Urothelium cell line (cell line): ENCODE data around the gene MBOAT2.
A peak's percentile ranks its signal among the peaks of the same experiment; 100 is the strongest.
"Not testable (repeated sequence)": the region's sequence is repeated elsewhere in the genome, so short reads cannot be mapped to it uniquely, and the experiment has no call there.

Experiments
- DNase-seq: peaks from one replicate; pipeline ENCODE4 v3.0.0; 2011; ENCODE audit warnings: low spot score, mixed read lengths
- FAIRE-seq: peaks from 2 replicates; lab custom pipeline; 2011; peaks lifted over from hg19 to GRCh38; lab: Jason Lieb, UNC

Gene MBOAT2

GRCh38 chr2:8907764-8908288 is 95.7 kb downstream of the MBOAT2 start:
- no peak for FAIRE-seq
- no peak for DNase-seq

- not testable (repeated sequence) for FAIRE-seq, DNase-seq
Measured at GRCh38 chr2:8903924-8904323, 99.6 kb downstream of the MBOAT2 start.

GRCh38 chr2:8902757-8903156 is 100.7 kb downstream of the MBOAT2 start:
- FAIRE-seq, DNase-seq: not testable (repeated sequence)

GRCh38 chr2:8897206-8897605 is 106.3 kb downstream of the MBOAT2 start:
- not testable (repeated sequence) for FAIRE-seq, DNase-seq

- DNase-seq, FAIRE-seq: not testable (repeated sequence)
Measured at GRCh38 chr2:8896671-8897070, 106.8 kb downstream of the MBOAT2 start.

- not testable (repeated sequence) for DNase-seq, FAIRE-seq
Measured at GRCh38 chr2:8895087-8895912, 108.2 kb downstream of the MBOAT2 start.

GRCh38 chr2:8893978-8894820 is 109.3 kb downstream of the MBOAT2 start:
- FAIRE-seq: no peak
- no peak for DNase-seq

- DNase-seq: no peak
- no peak for FAIRE-seq
Measured at GRCh38 chr2:8893474-8893873, 110.0 kb downstream of the MBOAT2 start.

- FAIRE-seq (no peak), DNase-seq (no peak)
Measured at GRCh38 chr2:8892111-8892510, 111.4 kb downstream of the MBOAT2 start.

GRCh38 chr2:8889978-8890377 is 113.5 kb downstream of the MBOAT2 start:
- DNase-seq (no peak), FAIRE-seq (no peak)

- DNase-seq: no peak
- no peak for FAIRE-seq
Measured at GRCh38 chr2:8888963-8889362, 114.5 kb downstream of the MBOAT2 start.

- no peak for DNase-seq
- FAIRE-seq: no peak
Measured at GRCh38 chr2:8886876-8887275, 116.6 kb downstream of the MBOAT2 start.

GRCh38 chr2:8886202-8886518 is 117.3 kb downstream of the MBOAT2 start:
- FAIRE-seq: no peak

GRCh38 chr2:8885449-8886201 is 117.9 kb downstream of the MBOAT2 start:
- DNase-seq (no peak), FAIRE-seq (no peak)

More at GRCh38 chr2:8886202-8886518, 117.3 kb downstream of the MBOAT2 start:
- DNase-seq: no peak

GRCh38 chr2:8884812-8885211 is 118.7 kb downstream of the MBOAT2 start:
- DNase-seq: no peak
- no peak for FAIRE-seq

- DNase-seq (peak; percentile 10), FAIRE-seq (no peak)
Measured at GRCh38 chr2:8882094-8882493, 121.4 kb downstream of the MBOAT2 start.

GRCh38 chr2:8877894-8878293 is 125.6 kb downstream of the MBOAT2 start:
- no peak for FAIRE-seq
- DNase-seq: no peak

GRCh38 chr2:8877332-8877731 is 126.2 kb downstream of the MBOAT2 start:
- DNase-seq (no peak), FAIRE-seq (no peak)

- FAIRE-seq (no peak), DNase-seq (no peak)
Measured at GRCh38 chr2:8876628-8877027, 126.9 kb downstream of the MBOAT2 start.

GRCh38 chr2:8872821-8873432 is 130.6 kb downstream of the MBOAT2 start:
- DNase-seq: peak; percentile 43
- FAIRE-seq: no peak
